DMS114 treated with DMSO at 0.1 percent for 48 hours (cell line): ENCODE data around the gene CRYGC.
A peak's percentile ranks its signal among the peaks of the same experiment; 100 is the strongest.

Source experiments
- DNase-seq: peaks from one replicate; lab custom pipeline; 2025; ENCODE audit not compliant: unreplicated experiment; lab: John Stamatoyannopoulos, UW

Gene CRYGC

GRCh38 chr2:208129744-208130711, at the start of gene CRYGC:
TSS of gene CRYGC (minus strand) at chr2:208129828. CDS start at chr2:208129792, 36 bp downstream.
- DNase-seq = no peak

- no peak for DNase-seq
Observed at GRCh38 chr2:208179028-208179609, 49.5 kb upstream of the CRYGC start.

GRCh38 chr2:208175840-208176153, 46.2 kb upstream of the CRYGC start:
- DNase-seq = no peak

- DNase-seq = peak; percentile 74
Observed at GRCh38 chr2:208175069-208175839, 45.6 kb upstream of the CRYGC start.

- no peak for DNase-seq
Observed at GRCh38 chr2:208174144-208174543, 44.5 kb upstream of the CRYGC start.

- no peak for DNase-seq
Observed at GRCh38 chr2:208172125-208172524, 42.5 kb upstream of the CRYGC start.

GRCh38 chr2:208164951-208165755, 35.5 kb upstream of the CRYGC start:
- no peak for DNase-seq

GRCh38 chr2:208163489-208163888, 33.9 kb upstream of the CRYGC start, which contains the start of gene CRYGA:
TSS of gene CRYGA (minus strand) at chr2:208163589. CDS start at chr2:208163556, 33 bp downstream.
- DNase-seq = no peak

GRCh38 chr2:208156439-208156838, 26.8 kb upstream of the CRYGC start:
- DNase-seq = no peak

GRCh38 chr2:208153156-208153555, 23.5 kb upstream of the CRYGC start:
- DNase-seq = no peak

GRCh38 chr2:208150956-208151355, 21.3 kb upstream of the CRYGC start:
- no peak for DNase-seq

GRCh38 chr2:208150094-208150493, 20.5 kb upstream of the CRYGC start:
- DNase-seq = no peak

- DNase-seq = no peak
Observed at GRCh38 chr2:208148803-208149202, 19.2 kb upstream of the CRYGC start.

GRCh38 chr2:208147759-208148158, 18.1 kb upstream of the CRYGC start:
- no peak for DNase-seq

- no peak for DNase-seq
Observed at GRCh38 chr2:208147008-208147407, 17.4 kb upstream of the CRYGC start.

GRCh38 chr2:208146006-208146405, 16.4 kb upstream of the CRYGC start, which contains the start of gene CRYGB:
TSS of gene CRYGB (minus strand) at chr2:208146158. CDS start at chr2:208146120, 38 bp downstream.
- no peak for DNase-seq

GRCh38 chr2:208142925-208143799, 13.5 kb upstream of the CRYGC start:
- DNase-seq = no peak

- DNase-seq = no peak
Observed at GRCh38 chr2:208142240-208142924, 12.8 kb upstream of the CRYGC start.

- DNase-seq = no peak
Observed at GRCh38 chr2:208139447-208139846, 9.8 kb upstream of the CRYGC start.
